ENCODE data around the gene NR5A1. TPM values are rescaled to one million over a fixed set of nuclear protein-coding genes. Genes with fewer than 3 reads are reported as not detected.

The NR5A1 gene
- total and polyA plus RNA-seq, 2 of the 13 experiments (the other 11 are each of a cell fraction or from before 2014, with no cell fraction given), result 28.9 to 44.7 TPM

- TF ChIP-seq CBFB (CRISPR knock-in tag; IDR thresholded peaks at IDR 0.05) (no peak), ZNF839 (CRISPR knock-in tag; IDR thresholded peaks at IDR 0.05; ENCODE audit: borderline replicate concordance) (peak; percentile 76; the same call in 1 of the 2 replicates), MAFK (conservative IDR thresholded peaks at IDR 0.05 in 1 of 2, IDR thresholded peaks at IDR 0.05 in 1 of 2; ENCODE audit: low read length in 2 of 2) (peak; percentile 32 to 61; a peak in 2 of 4 replicates), SMC3 (IDR thresholded peaks at IDR 0.05; ENCODE audit: low read length) (peak; percentile 27; the same call in 1 of the 2 replicates), ZNF34 (CRISPR knock-in tag; IDR thresholded peaks at IDR 0.05; ENCODE audit: borderline replicate concordance) (no peak), KMT2B (CRISPR knock-in tag; IDR thresholded peaks at IDR 0.05) (0 out of 2 replicates have a peak, but pooled peaks have one; percentile 27), ARID4A (CRISPR knock-in tag; IDR thresholded peaks at IDR 0.05; ENCODE audit: borderline replicate concordance) (peak; percentile 64; the same call in 1 of the 2 replicates), REXO4 (CRISPR knock-in tag; IDR thresholded peaks at IDR 0.05; ENCODE audit: borderline replicate concordance) (no peak), ARID3A (IDR thresholded peaks at IDR 0.05; ENCODE audit: low read depth, low read length) (peak; percentile 69; the same call in 1 of the 2 replicates), ZBTB14 (CRISPR knock-in tag; IDR thresholded peaks at IDR 0.05) (no peak), RFXAP (CRISPR knock-in tag; IDR thresholded peaks at IDR 0.05; ENCODE audit: borderline replicate concordance) (no peak), ZNF609 (CRISPR knock-in tag; IDR thresholded peaks at IDR 0.05; ENCODE audit: borderline replicate concordance) (no peak; the same call in 1 of the 2 replicates), ZNF768 (CRISPR knock-in tag; IDR thresholded peaks at IDR 0.05) (peak; percentile 94; the same call in 1 of the 2 replicates)
Measured at GRCh38 chr9:124510650-124511425, 3.6 kb upstream of the NR5A1 start (continued).
